ENCODE data around the gene ATMIN.

Gene ATMIN

DNA sequence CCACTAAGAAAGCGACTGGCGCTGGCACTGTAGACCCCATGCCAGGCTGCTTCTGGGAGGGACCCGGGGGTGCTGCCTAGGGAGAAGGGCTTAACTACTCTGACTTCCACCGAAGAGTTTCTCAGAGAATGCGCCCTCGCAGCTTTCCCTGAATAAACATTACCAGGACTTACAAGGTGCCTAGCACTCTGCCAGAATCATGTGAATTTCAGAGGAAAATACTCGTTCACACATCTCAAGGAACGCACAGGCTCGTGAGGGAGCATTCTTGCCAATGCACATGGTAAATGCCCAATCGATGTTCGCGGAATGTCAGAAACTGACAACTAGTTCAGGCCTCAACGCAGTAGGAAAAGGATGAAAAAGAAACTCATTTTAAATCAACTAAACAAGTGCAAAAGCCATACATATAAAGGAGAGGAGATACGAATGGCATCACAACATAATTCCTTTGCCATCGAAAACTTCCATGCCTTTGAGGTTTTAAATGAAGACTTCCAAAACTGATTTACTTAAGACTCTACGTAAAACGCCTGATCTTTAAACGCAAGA is 30.0 kb upstream of the ATMIN start:
- DNase-seq (ENCODE audit: low read depth) = no peak

DNA sequence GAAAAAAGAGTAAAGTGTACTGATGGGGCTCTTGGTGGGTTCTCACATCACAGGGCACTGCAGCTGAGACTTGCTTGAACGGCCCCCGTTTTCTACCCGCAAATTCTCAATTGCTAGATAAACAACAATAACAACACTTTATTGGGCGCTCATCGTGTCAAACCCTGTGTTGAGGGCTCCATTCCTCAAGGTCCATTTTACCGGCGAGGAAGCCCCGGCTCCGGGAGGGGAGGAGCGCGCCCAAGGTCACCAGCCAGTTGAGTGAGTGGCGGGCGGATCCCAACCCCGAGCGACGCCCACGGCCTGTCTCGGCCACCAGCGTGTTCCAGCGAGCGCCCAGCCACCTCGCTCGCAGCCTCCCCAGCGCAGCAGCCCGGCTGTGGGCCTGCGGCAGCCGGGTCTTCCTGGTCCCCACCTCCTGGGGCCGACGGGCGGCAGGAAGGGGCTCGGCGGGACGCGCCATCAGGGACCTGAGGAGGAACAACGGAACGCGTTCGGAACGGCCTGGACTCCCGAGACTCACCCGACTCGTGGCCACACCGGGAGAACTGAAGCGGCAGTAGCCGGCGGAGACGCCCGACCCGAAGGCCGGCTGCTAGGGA is 29.3 kb upstream of the ATMIN start:
- peak; percentile 29 for DNase-seq (ENCODE audit: low read depth)

DNA sequence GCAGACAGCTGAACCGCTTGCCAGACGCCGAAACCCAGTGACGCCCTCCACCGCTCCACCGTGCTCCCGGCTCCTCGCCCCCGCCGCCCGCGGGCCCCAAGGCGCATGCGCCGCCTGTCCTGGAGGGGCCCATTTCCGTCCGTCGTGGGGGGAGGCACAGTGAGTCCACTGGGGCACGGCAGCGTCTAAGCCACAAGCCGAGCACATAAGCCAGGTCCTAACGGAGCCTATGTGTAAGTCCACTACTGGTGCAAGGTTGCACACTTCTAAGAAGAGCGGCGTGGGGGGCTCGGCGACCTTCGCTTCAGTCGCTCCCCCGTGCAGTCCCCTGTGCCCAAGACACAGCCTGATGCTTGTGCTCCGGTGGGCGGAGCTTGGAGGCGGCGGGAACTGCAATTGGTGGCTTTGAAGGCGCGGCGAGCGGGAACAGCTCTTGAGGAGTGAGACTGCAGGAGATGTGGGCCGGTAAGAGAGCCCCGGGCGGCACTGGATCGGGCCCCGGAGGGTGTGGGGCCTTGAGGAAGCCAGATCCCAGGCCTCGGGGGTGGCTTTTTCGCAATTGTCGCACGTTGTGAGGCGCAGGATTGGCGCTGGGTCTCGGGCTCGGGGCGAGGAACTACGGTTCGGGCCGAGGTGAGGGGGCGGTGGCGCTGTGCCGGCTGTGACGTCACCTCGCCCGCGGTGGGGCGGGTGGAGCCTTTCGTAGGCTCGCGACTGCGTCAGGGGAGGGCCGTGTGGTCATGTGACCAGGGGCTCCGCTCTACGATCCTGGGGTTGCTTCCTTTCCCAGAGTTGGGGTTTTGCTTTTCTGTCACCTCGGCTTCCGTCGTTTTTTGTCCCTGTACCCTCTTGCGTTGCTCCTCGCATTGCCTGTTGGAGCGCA is 28.6 kb upstream of the ATMIN start, which contains the start of the genes CENPN and CMC2:
Gene CENPN, plus strand, starts transcription at position 402 of the 883 bp plus-strand sequence. CDS start 4,726 bp downstream, outside the sequence.
Gene CMC2, minus strand, starts transcription at position 73 of the 883 bp plus-strand sequence. CDS start 9,491 bp downstream, outside the sequence.
- DNase-seq (ENCODE audit: low read depth) = peak; percentile 94

DNA sequence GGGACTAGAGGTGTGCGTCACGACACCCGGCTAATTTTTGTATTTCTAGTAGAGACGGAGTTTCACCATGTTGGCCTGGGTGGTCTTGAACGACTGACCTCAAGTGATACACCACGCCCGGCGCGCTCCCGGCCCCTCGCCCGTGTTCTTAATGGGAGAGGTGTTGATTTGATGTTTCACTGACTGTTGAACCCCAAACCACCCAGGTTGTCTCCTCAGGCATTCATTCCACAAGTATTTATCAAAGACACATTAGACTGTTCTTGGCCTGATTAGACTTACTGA is 27.2 kb upstream of the ATMIN start:
- DNase-seq (ENCODE audit: low read depth) = no peak

DNA sequence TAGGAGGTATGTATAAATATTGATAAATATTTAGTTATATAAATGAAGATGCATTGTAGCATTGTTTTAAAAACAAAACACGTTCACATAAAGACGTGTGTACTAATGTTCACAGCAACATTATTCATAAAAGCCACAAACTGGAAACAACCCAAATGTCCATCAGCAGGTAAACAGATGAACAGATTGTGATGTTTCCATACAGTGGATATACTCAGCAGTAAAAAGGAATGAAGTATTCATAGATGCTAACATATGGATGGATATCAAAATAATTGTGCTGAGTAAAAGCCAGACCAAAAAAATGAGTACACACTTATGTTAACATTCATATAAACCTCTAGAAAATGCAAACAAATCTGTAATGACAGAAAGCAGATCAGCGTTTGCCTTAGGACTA is 22.7 kb upstream of the ATMIN start:
- DNase-seq (ENCODE audit: low read depth) = no peak

DNA sequence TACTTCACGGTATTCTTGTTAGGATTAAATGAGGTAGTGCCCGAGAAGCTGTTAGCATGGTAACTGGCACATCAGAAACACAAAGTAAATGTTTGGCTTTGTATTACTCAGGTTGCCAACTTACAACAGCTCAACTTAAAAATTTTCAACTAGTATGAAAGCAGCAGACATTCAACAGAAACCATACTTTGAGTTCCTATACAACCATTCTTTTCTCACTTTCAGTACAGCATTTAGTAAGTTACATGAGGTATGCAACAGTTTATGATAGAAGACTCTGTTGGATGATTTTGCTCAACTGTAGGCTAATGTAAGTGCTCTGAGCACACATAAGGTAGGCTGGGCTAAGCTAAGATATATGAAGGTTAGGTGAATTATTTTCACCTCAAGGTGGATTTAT is 21.0 kb upstream of the ATMIN start:
- DNase-seq (ENCODE audit: low read depth) = no peak

DNA sequence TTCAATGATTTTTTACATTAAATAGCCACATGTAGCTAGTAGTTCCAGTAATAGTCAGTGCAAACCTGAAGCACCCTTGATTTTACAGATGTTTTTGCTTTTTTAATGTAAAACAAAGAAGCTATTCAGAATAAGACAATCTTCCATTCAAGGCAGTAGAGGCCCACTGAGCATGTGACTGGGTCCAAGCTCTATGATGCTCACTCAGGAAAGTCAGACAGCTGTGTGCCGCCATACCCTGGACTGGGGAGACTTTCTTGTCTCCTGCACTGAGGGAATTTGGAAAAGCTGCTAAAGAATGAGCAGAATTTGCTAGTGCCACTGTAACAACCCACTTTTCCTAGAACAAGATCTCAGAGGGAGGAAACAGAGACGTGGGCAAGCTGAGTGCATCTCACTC is 17.1 kb upstream of the ATMIN start:
- no peak for DNase-seq (ENCODE audit: low read depth)

DNA sequence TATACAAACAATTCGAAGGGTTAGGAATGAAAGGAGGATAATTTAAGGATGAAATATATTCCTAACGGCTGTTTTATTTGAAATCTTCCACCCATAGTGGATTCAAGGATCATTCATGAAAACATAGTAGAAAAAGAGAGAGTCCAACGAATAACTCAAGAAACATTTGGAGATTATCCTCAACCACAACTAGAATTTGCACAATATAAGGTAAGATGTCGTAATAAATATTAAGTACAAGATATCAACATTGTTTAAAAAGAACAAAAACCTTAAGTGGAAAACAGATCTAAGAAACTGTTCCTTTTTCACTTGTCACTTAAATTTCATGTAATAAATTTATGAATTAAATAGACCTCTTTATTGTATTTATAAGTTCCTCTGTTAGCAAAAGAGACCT is 9.2 kb upstream of the ATMIN start:
- no peak for DNase-seq (ENCODE audit: low read depth)

DNA sequence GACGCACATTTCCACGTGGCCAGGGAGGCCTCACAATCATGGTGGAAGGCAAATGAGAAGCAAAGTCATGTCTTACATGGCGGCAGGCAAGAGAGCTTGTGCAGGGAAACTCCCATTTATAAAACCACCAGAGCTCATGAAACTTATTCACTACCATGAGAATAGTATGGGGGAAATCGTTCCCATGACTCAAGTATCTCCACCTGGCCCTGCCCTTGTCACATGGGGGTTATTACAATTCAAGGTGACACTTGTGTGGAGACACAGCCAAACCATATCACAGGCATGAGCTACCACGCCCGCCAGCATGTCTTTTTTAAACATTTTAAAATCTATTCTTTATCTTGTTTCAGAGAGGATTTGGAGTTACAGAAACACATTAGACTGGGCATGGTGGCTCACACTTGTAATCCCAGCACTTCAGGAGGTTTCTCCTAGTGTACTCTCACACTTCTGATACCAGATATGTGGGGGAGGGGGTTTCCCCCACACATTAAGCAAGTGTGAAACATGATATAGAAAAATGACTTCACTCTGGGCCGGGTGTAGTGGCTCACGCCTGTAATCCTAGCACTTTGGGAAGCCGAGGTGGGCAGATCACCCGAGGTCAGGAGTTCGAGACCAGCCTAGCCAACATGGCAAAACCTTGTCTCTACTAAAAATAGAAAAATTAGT is 5.6 kb upstream of the ATMIN start:
- no peak for DNase-seq (ENCODE audit: low read depth)

DNA sequence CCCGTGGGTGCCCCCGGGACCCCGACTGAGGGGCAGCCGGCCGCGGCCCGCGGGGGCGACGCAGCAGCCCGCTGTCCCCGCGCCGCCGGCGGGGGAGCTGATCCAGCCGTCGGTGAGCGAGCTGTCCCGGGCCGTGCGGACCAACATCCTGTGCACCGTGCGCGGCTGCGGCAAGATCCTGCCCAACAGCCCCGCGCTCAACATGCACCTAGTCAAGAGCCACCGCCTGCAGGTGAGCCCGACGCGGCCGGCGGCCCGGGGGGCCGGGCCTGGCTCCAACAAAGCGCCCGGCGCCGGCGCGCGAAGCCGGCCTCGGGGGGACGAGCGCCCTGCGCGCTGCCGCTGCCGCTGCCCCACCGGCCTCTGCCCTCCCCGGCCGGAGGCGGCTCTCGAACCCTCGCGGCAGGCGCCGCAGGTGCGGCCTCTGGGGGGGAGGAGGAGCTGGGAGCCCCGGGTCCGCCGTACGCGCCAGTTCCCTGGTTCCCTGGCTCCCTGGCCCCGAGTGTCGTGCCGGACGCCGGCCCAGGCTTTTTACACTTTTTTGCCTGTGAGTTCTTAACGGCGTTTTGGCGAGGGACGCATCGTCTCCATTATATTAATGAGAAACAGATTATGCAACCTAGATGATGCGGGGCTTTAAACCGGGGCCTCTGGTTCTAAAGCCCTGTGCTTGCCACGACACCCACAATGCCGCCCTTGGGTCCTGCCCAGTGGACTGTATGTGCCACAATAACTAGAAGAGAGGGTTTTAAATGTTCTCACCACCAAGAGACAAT is 521 bp downstream of the ATMIN start:
- DNase-seq (ENCODE audit: low read depth) = peak; percentile 3

DNA sequence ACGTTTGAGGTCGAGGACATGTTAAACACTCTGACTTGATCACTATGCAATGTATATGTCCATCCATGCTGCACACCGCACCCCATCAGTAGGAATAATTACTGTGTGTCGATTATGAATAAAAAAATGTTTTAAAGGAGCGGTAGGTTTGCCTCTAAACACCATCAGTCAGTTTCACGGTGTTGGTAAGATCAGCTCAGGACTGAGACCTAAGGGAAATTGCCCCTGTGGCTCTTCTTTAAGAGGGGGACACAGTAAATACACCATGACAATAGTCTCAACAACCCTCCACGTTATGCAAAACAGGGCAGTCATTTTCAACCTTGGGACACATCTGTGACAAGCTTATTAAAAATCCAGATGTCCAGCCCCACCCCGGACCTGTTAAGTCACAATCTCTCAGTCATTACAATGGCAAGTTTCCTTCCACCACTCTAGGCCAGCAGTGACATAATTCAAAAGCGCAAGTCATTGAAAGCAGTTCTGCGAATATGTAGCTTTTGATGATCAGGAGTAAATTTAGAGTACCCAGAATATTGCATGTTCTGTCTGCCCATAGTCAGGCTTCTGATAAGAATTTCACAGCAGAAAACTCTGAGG is 1.2 kb downstream of the ATMIN start:
- no peak for DNase-seq (ENCODE audit: low read depth)

DNA sequence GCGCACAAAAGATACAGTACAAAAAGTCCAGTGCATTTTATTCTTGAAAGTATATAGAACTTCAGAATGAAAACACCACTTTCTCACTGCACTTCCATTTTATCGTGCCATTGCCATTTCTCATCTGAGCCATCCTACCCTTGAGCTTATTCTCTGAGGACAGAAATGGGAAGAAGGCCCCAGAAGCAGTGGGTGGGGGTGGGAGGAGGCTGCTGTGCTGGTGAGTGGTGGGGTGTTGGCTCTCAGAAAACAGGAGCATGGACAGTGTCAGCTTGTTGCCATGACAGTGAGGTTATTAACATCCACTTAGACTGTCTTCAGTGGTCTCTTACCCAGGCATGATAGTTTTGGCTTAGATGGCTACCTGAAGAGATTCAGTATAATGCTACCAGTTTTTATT is 4.5 kb downstream of the ATMIN start:
- DNase-seq (ENCODE audit: low read depth) = no peak

DNA sequence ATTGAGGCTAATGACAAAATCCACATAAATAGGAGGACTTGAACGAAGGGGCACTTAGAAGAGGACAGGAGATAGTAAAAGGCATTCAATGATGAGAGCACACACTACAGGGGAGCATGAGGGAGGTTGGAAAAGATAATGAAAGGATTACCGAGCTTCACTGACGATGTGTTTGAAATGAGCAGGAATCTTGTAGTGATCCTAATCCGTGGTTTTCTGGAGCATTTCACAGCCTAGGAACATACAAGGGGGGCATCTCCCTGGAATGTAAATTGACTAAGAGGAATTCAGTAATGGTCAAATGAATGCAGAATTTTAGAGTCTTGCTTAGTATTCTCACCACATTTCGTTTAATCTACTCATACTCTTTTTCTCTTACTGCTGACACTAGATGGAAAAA is 5.2 kb downstream of the ATMIN start:
- DNase-seq (ENCODE audit: low read depth) = no peak

DNA sequence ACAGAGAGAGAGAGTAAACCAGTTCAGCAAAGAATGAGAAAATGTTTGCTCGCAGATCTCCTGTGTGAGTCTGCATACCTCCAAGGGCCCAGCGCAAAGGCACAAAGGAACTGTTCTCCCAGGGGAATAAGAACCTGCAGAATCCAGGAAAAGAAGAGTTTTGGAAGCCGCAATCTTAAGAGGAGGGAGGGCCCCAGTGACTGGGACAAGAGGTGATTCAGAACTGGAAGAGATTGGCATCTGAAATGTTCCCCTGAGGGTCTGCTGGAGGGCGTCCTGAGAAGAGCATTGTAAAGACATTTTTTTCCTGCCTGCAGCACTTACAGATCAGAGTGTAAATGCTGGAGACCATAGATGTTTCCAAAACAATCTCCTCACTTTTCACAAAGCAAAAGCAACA is 6.1 kb downstream of the ATMIN start:
- no peak for DNase-seq (ENCODE audit: low read depth)

DNA sequence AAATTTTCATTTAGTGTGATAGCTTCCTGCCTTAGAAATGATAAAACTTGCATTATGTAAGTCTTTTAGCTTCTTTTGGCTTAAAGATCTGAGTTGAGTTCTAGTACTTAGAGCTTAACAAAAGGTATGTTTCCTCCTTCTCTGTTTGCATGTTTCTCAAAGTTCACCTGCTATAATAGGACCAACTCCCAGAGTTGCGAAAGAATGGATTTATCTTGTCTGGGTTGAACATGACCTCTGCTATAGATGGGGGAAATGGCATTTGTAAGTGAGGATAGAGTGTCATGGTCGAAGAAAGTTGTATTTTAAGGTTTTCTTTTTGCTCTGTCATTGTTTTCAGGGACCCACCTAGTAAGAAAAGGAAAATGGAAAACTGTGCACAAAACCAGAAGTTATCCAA is 7.2 kb downstream of the ATMIN start:
- DNase-seq (ENCODE audit: low read depth) = no peak

DNA sequence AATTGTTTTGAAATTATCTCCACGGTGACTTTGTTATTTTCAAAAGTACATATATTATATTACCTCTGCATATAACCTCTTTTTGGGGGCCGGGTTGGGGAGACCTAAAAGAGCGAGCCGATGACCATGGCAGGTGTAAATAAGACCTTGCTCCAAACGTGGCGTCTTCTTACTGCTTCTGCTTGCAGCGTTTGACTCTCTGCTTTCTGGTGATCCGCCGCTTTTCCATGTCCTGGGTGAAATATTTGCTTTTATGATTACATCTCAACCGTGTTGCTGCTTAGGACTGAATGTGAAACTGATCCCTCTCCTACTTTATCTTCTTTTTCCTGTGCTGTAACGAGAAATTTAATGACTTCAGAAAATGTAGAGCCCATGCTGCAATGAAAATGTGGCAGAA is 18.1 kb downstream of the ATMIN start:
- DNase-seq (ENCODE audit: low read depth) = no peak

DNA sequence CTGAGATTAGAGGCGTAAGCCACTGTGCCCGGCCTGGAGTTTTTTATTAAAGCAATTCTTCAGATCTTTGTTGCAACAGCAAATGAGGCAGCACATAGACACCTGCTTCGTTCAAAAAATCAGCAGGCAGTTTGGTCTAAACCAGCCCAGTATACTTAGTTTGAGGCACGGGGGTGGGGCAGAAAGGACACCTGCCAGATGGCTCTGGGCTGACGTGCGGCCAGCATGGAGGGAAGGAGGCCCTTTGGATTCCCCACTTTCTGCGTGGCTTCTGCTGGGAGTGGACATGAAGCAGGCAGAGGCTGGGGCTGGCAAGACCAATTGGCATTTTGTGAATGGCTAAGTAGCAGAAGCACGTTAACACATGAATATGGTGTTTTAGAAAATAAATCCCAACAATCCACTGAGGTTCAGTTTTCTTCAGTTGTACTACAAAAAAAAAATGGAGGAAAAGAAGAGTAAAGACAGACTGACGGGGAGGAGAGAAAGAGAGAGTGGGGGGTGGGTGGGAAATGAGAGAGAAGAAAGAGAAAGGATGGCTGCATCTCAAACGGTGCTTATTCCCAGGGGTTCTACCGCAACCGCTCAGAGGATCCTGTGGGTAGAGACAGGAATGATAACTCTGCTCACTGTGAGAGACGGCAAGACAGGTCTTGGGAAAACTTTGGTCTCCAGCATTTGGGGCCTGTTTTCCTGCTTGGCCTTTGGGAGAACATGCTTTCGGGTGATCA is 25.1 kb downstream of the ATMIN start:
- no peak for DNase-seq (ENCODE audit: low read depth)

DNA sequence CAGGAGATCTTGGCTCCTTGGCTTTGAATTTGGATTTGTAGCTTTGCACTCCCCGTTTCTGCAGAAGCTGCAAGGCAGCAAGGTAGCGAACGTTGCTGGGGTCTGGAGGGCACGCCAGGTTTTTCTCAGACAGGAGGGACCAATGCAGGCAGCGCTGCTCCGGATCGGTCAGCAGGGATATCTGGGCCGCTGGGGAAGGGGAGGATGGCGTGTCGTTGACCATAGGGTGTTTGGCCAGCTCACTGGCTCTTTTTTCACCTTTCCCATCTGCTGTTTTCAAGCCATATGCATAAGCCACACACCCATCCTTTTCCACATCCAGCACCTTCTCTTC is 25.6 kb downstream of the ATMIN start:
- no peak for DNase-seq (ENCODE audit: low read depth)

DNA sequence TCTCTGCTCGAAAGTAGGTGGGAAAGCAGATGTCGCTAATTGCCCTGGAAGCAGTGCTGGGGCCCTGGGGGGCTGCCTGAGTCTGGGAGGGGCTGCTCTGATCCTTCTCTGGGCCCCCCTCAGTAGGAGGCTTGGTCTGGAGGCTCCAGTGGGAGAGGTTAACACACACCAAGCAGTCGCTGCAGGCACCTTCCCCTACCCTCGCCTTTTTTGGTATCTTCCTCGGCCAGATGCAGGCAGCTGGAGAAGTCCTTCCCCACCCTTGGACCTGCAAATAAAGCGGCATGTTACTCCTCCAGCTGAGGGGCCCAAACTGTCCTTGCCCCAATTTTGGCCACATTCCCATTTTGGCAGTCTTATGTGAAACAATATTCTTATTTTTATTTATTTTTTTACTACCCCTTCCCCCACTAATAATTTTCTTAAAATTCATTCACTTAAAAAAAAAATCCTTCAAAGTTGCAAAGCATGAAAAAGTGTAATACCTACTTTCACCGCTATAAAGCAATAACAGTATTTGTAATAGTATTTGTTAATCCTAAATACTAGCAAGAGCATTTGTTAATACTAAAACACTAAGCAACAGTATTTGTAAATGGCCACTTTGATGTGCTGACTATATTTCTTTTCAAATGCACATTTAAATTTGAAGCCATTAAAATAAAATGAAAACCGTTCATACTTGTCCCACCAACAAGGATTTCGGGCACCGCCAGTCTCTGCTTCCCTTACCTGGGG is 26.4 kb downstream of the ATMIN start:
- no peak for DNase-seq (ENCODE audit: low read depth)

DNA sequence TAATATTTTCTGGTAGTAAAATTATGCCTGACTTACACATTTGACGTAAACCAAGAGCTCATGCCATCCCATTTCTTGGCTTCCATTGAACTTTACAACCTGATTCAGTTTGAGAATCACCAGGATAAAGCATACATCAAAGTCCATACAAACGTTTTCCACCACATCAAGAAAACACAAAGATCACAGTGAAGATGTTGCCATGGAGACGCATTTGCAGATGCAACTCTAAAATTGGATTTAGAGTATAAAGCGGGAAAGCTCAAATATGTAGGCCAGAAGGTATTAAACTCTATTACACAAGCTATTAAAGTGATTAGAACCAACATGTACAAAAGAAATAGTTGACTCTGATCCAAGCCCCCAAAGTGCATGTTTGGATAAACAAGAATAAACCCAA is 31.0 kb downstream of the ATMIN start:
- no peak for DNase-seq (ENCODE audit: low read depth)

Data from stimulated activated CD8-positive, alpha-beta memory T cell treated with anti-CD3 and anti-CD28 coated beads, Interleukin-15, amount 100 ng/mL, for 24 hours (primary cell).